ENCODE results near the gene ATP10B.

DNA sequence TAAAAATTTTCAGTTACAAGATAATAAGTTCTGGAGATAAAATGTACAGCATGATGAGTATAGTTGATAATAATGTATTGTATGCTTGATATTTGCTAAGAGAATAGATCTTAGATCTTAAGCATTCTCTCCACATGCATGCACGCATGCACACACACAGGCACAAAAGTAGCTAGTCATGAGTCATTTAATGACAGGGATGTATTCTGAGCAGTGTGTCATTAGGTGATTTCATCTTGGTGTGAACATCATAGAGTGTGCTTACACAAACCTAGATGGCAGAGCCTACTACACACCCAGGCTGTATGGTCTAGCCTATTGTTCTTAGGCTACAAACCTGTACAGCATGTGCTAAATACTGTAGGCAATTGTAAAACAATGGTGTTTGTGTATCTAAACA lies 306.2 kb downstream of the ATP10B start:
- TF ChIP-seq, protein P1, sequence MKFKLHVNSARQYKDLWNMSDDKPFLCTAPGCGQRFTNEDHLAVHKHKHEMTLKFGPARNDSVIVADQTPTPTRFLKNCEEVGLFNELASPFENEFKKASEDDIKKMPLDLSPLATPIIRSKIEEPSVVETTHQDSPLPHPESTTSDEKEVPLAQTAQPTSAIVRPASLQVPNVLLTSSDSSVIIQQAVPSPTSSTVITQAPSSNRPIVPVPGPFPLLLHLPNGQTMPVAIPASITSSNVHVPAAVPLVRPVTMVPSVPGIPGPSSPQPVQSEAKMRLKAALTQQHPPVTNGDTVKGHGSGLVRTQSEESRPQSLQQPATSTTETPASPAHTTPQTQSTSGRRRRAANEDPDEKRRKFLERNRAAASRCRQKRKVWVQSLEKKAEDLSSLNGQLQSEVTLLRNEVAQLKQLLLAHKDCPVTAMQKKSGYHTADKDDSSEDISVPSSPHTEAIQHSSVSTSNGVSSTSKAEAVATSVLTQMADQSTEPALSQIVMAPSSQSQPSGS (CRISPR knock-in tag; IDR thresholded peaks at IDR 0.05; ENCODE audit: borderline replicate concordance, low read depth) = no peak
- TF ChIP-seq, protein P2, sequence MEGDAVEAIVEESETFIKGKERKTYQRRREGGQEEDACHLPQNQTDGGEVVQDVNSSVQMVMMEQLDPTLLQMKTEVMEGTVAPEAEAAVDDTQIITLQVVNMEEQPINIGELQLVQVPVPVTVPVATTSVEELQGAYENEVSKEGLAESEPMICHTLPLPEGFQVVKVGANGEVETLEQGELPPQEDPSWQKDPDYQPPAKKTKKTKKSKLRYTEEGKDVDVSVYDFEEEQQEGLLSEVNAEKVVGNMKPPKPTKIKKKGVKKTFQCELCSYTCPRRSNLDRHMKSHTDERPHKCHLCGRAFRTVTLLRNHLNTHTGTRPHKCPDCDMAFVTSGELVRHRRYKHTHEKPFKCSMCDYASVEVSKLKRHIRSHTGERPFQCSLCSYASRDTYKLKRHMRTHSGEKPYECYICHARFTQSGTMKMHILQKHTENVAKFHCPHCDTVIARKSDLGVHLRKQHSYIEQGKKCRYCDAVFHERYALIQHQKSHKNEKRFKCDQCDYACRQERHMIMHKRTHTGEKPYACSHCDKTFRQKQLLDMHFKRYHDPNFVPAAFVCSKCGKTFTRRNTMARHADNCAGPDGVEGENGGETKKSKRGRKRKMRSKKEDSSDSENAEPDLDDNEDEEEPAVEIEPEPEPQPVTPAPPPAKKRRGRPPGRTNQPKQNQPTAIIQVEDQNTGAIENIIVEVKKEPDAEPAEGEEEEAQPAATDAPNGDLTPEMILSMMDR (IDR thresholded peaks at IDR 0.05) = no peak
- TF ChIP-seq, protein P3, sequence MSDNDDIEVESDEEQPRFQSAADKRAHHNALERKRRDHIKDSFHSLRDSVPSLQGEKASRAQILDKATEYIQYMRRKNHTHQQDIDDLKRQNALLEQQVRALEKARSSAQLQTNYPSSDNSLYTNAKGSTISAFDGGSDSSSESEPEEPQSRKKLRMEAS (CRISPR knock-in tag; IDR thresholded peaks at IDR 0.05) = no peak
- TF ChIP-seq, protein P4, sequence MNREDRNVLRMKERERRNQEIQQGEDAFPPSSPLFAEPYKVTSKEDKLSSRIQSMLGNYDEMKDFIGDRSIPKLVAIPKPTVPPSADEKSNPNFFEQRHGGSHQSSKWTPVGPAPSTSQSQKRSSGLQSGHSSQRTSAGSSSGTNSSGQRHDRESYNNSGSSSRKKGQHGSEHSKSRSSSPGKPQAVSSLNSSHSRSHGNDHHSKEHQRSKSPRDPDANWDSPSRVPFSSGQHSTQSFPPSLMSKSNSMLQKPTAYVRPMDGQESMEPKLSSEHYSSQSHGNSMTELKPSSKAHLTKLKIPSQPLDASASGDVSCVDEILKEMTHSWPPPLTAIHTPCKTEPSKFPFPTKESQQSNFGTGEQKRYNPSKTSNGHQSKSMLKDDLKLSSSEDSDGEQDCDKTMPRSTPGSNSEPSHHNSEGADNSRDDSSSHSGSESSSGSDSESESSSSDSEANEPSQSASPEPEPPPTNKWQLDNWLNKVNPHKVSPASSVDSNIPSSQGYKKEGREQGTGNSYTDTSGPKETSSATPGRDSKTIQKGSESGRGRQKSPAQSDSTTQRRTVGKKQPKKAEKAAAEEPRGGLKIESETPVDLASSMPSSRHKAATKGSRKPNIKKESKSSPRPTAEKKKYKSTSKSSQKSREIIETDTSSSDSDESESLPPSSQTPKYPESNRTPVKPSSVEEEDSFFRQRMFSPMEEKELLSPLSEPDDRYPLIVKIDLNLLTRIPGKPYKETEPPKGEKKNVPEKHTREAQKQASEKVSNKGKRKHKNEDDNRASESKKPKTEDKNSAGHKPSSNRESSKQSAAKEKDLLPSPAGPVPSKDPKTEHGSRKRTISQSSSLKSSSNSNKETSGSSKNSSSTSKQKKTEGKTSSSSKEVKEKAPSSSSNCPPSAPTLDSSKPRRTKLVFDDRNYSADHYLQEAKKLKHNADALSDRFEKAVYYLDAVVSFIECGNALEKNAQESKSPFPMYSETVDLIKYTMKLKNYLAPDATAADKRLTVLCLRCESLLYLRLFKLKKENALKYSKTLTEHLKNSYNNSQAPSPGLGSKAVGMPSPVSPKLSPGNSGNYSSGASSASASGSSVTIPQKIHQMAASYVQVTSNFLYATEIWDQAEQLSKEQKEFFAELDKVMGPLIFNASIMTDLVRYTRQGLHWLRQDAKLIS (CRISPR knock-in tag; IDR thresholded peaks at IDR 0.05; ENCODE audit: borderline replicate concordance) = no peak
- TF ChIP-seq CBFB (CRISPR knock-in tag; IDR thresholded peaks at IDR 0.05; ENCODE audit: low read depth) (no peak), JUN (CRISPR knock-in tag; IDR thresholded peaks at IDR 0.05) (no peak), NFYB (CRISPR knock-in tag; conservative IDR thresholded peaks at IDR 0.05; ENCODE audit: low read depth) (no peak), TCF7 (CRISPR knock-in tag; IDR thresholded peaks at IDR 0.05; ENCODE audit: low read depth) (no peak)
- TF ChIP-seq, protein P5, sequence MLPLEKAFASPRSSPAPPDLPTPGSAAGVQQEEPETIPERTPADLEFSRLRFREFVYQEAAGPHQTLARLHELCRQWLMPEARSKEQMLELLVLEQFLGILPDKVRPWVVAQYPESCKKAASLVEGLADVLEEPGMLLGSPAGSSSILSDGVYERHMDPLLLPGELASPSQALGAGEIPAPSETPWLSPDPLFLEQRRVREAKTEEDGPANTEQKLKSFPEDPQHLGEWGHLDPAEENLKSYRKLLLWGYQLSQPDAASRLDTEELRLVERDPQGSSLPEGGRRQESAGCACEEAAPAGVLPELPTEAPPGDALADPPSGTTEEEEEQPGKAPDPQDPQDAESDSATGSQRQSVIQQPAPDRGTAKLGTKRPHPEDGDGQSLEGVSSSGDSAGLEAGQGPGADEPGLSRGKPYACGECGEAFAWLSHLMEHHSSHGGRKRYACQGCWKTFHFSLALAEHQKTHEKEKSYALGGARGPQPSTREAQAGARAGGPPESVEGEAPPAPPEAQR (CRISPR knock-in tag; IDR thresholded peaks at IDR 0.05) = no peak
- TF ChIP-seq, protein P6, sequence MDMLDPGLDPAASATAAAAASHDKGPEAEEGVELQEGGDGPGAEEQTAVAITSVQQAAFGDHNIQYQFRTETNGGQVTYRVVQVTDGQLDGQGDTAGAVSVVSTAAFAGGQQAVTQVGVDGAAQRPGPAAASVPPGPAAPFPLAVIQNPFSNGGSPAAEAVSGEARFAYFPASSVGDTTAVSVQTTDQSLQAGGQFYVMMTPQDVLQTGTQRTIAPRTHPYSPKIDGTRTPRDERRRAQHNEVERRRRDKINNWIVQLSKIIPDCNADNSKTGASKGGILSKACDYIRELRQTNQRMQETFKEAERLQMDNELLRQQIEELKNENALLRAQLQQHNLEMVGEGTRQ (CRISPR knock-in tag; IDR thresholded peaks at IDR 0.05) = no peak
- TF ChIP-seq, protein P7, sequence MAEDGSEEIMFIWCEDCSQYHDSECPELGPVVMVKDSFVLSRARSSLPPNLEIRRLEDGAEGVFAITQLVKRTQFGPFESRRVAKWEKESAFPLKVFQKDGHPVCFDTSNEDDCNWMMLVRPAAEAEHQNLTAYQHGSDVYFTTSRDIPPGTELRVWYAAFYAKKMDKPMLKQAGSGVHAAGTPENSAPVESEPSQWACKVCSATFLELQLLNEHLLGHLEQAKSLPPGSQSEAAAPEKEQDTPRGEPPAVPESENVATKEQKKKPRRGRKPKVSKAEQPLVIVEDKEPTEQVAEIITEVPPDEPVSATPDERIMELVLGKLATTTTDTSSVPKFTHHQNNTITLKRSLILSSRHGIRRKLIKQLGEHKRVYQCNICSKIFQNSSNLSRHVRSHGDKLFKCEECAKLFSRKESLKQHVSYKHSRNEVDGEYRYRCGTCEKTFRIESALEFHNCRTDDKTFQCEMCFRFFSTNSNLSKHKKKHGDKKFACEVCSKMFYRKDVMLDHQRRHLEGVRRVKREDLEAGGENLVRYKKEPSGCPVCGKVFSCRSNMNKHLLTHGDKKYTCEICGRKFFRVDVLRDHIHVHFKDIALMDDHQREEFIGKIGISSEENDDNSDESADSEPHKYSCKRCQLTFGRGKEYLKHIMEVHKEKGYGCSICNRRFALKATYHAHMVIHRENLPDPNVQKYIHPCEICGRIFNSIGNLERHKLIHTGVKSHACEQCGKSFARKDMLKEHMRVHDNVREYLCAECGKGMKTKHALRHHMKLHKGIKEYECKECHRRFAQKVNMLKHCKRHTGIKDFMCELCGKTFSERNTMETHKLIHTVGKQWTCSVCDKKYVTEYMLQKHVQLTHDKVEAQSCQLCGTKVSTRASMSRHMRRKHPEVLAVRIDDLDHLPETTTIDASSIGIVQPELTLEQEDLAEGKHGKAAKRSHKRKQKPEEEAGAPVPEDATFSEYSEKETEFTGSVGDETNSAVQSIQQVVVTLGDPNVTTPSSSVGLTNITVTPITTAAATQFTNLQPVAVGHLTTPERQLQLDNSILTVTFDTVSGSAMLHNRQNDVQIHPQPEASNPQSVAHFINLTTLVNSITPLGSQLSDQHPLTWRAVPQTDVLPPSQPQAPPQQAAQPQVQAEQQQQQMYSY (CRISPR knock-in tag; IDR thresholded peaks at IDR 0.05) = no peak
- TF ChIP-seq, protein P8, sequence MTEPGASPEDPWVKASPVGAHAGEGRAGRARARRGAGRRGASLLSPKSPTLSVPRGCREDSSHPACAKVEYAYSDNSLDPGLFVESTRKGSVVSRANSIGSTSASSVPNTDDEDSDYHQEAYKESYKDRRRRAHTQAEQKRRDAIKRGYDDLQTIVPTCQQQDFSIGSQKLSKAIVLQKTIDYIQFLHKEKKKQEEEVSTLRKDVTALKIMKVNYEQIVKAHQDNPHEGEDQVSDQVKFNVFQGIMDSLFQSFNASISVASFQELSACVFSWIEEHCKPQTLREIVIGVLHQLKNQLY (CRISPR knock-in tag; IDR thresholded peaks at IDR 0.05) = no peak

Data from WTC11 (cell line).